Measurements from ENCODE around the gene CDC42BPA. TPM values are rescaled to one million over a fixed set of nuclear protein-coding genes. Genes with fewer than 3 reads are reported as not detected.

Gene CDC42BPA
- total RNA-seq, 2 experiments from 2014 or later, result 1.8 to 2.1 TPM

GRCh38 chr1:227314014-227314848, 4.1 kb downstream of the CDC42BPA start:
- Mint-ChIP-seq H3K4me1 (ENCODE audit: low read depth) (peaks cover 2% of the 10 kb centered on the region), H3K9me3 (no peaks in the 10 kb centered on the region), H3K4me3 (no peak overlapping the region), H3K36me3 (ENCODE audit: low read depth) (no peaks in the 10 kb centered on the region), H3K27me3 (peaks cover 42% of the 10 kb centered on the region), H3K27ac (no peak overlapping the region)
- ChIA-PET CTCF (no interaction called here), POLR2A (no interaction called here)
- ATAC-seq (no peak), DNase-seq (no peak)
- intact Hi-C loops (cut with micrococcal nuclease), result no loop called here
- TF ChIP-seq CTCF (IDR thresholded peaks at IDR 0.05), result no peak

DNA sequence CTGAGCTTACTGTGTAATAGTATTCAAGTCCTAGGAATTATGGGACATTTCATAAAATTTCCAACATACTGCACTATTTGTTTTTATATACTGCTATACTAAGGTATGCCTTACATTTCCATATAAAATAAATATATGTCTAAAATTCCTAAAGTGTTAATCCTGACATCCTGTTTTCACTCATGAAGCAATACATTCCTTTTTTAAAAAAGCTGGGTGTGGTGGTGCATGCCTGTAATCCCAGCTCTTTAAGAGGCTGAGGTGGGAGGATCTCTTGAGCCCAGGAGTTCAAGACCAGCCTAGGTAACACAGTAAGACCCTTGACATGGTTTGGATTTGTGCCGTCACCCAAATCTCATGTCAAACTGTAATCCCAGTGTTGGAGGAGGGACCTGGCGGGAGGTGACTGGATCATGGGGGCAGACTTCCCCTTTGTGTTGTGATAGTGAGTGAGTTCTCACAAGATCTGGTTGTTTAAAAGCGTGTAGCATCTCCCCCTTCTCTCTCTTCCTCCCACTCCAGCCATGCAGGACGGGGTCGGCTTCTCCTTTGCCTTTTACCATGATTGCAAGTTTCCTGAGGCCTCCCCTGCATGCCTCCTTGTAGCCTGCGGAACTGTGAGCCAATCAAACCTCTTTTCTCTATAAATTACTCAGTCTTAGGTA, 5.8 kb downstream of the CDC42BPA start:
- ChIA-PET CTCF (no interaction called here), POLR2A (no interaction called here)
- ATAC-seq (no peak), DNase-seq (no peak)
- H3K4me1 Mint-ChIP-seq (ENCODE audit: low read depth), result peaks cover 1% of the 10 kb centered on the region
- no peaks in the 10 kb centered on the region for H3K36me3 Mint-ChIP-seq (ENCODE audit: low read depth)
- no peak overlapping the region for H3K27ac Mint-ChIP-seq
- no peaks in the 10 kb centered on the region for H3K9me3 Mint-ChIP-seq
- no peak overlapping the region for H3K4me3 Mint-ChIP-seq
- TF ChIP-seq CTCF (IDR thresholded peaks at IDR 0.05), result no peak
- H3K27me3 Mint-ChIP-seq, result peaks cover 38% of the 10 kb centered on the region
- intact Hi-C loops (cut with micrococcal nuclease), result no loop called here

DNA sequence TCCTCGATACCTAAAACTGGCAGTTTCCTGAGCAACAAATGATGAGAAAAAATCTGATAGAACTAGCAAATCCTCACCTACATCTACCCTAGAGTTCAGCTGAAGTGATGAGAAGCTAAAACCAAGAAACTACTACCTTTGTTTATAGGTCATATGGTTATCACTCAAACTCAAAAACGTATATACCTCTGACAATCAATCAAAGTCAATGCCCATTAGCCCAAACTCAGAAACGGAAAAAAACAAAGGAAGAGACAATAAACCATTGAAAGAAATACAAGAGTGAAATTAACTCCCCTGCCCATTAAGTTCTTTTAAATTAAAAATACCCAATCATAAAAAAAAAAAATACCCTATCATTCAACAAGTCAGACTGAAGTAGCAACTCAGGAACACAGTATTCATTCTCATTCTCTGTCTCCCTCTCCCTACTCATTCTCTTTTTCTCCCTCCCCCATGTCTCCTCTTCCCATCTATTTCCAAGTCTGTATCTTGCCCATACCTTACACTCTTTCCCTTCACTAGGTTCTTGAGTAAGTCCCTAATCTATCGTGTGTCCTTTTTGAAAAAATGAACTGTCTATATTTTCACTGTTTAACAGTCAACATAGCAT, 6.8 kb downstream of the CDC42BPA start:
- Mint-ChIP-seq H3K4me1 (ENCODE audit: low read depth) (no peaks in the 10 kb centered on the region), H3K4me3 (no peak overlapping the region), H3K27me3 (peaks cover 30% of the 10 kb centered on the region), H3K27ac (no peak overlapping the region), H3K36me3 (ENCODE audit: low read depth) (no peaks in the 10 kb centered on the region), H3K9me3 (no peaks in the 10 kb centered on the region)
- ATAC-seq (no peak), DNase-seq (no peak)
- POLR2A ChIA-PET, result no interaction called here
- CTCF ChIA-PET, result no interaction called here
- intact Hi-C loops (cut with micrococcal nuclease), result no loop called here
- TF ChIP-seq CTCF (IDR thresholded peaks at IDR 0.05), result no peak

GRCh38 chr1:227308367-227309336, 9.6 kb downstream of the CDC42BPA start:
- H3K4me1 Mint-ChIP-seq (ENCODE audit: low read depth), result peaks cover 3% of the 10 kb centered on the region
- POLR2A ChIA-PET, result no interaction called here
- intact Hi-C loops (cut with micrococcal nuclease), result no loop called here
- DNase-seq (no peak), ATAC-seq (no peak)
- no peak overlapping the region for H3K27ac Mint-ChIP-seq
- TF ChIP-seq CTCF (IDR thresholded peaks at IDR 0.05), result no peak
- no peak overlapping the region for H3K4me3 Mint-ChIP-seq
- peaks cover 20% of the 10 kb centered on the region for H3K27me3 Mint-ChIP-seq
- no peaks in the 10 kb centered on the region for H3K36me3 Mint-ChIP-seq (ENCODE audit: low read depth)
- H3K9me3 Mint-ChIP-seq, result no peaks in the 10 kb centered on the region
- CTCF ChIA-PET, result no interaction called here

Data from activated CD8-positive, alpha-beta T cell treated with anti-CD3 and anti-CD28 coated beads for 36 hours (primary cell).